HS-27A (cell line): ENCODE data around the gene DMRT2.

ENCODE experiments used
- DNase-seq: peaks from one replicate; pipeline ENCODE4 v3.0.0-alpha.2; 2012; ENCODE audit warnings: low read depth, missing footprints

The DMRT2 gene

DNA sequence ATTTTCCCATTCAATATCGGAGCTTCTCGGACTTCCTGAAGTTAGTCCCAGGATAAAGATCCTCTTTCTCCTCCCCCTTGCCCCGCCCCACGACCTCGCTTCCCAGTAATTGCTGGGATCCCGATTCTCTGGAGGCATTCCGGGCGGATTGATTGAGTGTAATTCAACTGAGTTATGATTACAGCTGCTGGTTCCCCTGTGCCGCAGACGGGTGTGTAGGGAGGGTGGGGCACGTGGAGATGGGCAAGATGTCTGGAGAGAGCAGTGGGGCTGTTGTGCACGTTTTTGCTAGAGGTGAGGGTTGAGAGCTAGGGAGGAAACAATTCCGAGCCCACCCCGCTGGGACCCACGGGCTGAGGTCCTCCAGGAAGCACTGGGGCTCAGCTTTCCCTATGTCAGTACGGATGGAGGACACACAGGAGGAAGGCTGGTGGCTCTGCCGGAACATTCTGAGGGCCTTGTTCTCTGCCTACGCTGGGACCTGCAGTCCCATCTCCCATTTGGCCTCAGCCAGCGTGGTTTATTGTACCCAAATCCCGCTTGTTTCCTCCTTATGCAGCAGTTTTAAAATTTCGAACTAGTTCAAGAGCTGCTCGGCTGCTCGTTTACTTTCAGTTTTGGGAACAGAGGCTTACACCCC is 2.4 kb upstream of the DMRT2 start:
- DNase-seq = no peak

DNA sequence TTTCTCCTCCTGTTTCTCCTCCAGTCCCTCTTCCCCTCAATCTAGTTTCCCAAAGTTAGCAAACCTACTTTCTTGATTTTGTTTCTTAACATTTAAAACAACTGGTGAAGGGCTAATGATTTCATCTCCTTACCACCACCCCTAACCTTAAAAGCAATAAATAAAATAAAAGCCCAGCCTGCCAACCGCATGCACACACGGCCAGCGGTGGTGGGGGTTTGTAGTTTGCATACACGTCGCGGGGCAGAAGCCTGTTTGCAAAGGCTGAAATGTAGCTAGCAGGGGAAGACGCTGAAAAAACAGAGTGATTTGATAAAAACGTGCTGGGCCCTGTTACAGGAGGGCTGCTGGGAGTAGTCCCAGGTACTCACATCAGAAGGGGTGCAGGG is 1.9 kb upstream of the DMRT2 start:
- no peak for DNase-seq

DNA sequence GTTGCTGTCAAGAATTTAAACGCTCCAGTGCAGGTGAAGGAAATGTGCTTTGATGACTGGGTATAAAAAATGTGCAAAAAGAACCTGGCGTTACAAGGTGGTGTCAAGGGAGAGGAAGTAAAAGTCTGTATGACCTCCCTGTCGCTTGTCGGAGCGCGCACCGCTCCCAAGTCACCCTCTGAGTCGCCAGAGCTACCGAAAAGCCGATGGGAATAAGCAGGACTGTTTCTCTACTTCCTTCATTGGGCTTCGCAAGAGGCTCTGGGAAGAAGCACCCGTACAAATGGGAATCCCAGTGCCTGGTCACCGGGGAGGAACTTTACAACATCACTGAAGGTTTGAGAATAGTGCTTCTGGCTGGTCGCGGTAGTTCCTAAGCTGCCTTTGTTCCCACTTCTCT is 1.3 kb upstream of the DMRT2 start:
- no peak for DNase-seq

DNA sequence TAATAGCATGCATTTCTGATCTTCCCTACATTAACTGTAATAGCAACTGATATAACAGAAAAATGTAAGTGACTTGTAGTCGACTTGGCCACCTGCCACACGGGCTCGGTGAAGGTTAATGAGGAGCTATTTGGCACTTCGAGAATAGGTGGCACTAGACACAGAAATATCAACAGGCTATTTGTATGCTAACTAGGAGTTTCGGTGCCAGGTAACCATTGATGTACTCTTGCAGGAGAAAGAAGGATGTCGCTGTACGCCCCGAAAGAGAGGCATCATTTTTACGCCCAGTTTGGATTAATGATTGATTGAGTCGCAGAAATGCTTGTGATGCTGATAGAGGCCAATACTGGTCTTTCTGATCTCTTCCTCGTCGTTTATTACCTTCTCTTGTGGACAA is 516 bp upstream of the DMRT2 start:
- DNase-seq = no peak

DNA sequence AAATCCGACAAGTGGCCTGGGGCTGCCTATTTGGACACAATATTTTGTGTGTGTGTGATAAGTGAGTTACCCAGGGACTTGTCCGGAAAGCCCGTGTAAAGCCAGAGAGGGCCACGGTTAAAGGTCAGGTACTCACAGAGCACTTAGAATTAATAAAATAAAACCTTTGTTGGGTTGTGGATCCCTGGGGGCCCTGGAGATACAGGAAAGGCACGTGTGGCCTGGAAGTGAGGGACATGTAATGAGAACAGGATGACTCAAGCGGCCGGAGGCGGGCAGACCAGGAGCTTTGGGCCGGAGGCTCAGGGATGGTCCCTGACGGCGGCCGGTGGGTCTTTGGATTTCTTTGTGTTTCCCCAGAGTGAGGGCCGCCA is 1.0 kb downstream of the DMRT2 start:
- DNase-seq = no peak

DNA sequence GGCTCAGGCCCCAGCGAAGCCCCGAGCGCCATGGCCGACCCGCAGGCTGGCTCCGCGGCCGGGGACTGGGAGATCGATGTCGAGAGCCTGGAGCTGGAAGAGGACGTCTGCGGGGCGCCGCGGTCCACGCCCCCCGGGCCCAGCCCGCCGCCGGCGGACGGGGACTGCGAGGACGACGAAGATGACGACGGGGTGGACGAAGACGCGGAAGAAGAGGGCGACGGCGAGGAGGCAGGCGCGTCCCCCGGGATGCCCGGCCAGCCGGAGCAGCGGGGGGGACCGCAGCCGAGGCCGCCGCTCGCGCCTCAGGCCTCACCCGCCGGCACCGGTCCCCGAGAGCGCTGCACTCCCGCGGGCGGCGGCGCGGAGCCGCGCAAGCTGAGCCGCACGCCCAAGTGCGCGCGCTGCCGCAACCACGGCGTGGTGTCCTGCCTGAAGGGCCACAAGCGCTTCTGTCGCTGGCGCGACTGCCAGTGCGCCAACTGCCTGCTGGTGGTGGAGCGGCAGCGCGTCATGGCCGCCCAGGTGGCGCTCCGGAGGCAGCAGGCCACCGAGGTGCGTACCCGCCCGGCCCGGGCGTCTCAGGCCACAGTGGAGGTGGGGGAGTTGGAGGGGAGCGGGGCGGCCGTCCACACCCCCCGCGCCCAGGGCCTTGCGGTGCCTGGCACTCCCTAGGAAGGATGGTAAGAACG is 1.6 kb downstream of the DMRT2 start:
- no peak for DNase-seq

DNA sequence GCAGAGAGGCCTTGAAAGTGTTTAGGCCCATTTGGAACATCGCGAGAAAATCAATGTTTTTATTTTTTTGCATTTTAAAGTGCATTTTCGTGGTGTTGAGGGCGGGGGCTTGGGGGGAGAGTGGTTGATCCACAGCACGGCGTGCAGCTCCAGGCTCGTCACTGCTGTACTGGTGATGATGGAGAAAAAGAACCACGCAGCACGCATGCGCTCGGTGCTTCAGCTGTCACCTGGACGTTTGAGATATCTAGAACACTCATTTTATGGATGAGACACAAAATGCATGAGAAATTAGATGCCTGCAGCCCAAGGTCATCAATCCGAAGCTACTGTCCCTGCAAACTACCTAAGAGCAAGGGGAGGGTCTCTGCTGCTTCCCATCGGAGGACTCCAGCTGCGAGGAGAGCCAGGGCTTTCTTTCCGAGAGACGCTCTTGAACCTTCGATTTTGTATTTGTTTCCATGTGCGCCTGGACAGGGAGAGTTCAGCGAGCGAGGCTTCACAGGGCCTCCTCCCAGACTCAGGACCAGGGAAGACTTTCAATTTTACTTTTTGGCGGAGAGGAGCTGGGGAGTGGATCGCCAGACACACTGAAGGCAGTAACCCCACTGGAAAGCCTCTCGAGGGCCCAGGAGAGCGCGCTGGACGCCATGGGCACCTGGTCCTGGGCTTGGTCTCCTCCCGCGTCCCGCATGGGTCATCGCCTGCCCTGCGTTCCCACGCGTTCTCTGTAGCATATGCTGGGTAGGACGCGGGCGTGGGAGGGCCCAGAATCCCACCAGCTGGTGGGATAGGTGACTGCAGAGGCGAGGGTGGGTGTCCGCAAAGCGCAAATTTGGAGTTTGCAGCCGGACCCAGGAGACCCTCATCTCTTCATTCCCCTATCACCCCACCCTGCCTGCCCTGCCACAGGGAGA is 2.5 kb downstream of the DMRT2 start:
- DNase-seq = no peak

DNA sequence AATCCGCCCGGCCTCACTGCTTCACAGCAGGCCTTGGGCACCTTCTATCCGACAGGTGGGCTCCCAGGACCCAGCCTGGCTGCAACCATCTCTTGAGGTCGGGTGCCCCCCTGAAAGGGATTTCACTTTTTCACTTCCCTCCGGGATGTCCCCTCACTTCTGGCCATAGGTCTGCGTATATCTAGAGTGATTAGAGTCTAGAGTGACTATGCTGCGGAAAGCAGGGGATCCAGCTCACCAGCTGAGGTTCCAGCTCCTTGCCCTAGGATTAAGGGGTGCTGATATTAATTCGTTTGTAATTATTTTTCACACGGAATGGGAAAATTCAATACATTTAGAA is 3.1 kb downstream of the DMRT2 start:
- DNase-seq = no peak

DNA sequence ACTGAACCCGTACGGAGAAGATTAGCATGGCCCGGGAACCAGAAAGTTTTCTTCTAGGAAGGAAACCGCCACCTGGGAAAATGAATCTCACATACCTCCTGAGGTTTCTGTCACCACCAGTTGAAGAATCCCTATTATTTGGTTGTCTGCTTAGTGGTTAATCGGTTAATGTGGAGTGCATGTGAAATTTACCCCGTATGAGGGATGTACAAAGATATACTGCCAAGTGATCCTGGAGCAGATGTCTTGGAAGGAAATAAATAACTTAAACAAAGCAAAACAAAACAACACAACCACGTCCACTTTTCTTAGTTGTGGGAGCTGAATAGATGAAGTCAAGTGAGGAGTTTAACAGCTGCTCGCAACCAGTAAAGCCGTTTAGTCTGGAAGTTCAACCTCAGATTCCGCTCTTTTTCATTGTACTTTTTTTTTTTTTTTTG is 3.8 kb downstream of the DMRT2 start:
- no peak for DNase-seq

DNA sequence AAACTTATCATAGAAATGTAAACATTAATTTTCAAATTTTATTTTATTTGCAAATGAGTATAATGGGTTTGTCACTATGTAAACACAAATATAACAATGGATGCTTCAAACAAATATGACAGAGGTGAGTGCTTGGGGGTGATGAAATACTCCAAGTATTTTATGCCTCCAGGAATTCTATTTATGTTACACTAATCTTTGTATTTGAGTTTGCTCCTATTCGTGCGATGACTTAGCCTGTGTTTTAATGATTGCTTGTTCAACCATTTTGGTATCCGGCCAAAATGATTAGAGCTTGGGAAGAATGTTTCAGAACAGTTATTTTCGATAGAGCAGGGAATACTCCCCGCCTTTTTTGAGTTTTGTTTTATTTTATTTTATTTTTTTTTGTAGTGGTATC is 5.0 kb downstream of the DMRT2 start:
- DNase-seq = no peak

DNA sequence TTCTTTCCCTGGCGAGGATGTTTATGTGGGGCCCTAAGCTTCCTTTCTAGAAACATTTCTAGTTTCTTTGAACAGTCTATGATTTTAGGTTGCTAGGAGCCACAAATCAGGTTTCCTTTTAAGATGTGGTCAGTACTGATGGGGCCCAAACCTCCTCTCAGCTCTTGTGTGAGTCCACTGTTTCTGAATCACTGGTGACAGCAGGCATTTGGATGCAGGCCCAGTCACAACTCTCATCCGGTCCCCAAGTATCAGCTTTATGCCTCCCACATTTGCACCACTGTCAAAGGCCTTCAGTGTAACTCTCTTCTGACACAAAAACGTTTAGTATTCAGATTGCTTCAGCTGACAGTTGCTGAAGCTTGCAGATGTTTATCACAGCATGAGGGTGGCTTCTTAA is 7.8 kb downstream of the DMRT2 start:
- no peak for DNase-seq

DNA sequence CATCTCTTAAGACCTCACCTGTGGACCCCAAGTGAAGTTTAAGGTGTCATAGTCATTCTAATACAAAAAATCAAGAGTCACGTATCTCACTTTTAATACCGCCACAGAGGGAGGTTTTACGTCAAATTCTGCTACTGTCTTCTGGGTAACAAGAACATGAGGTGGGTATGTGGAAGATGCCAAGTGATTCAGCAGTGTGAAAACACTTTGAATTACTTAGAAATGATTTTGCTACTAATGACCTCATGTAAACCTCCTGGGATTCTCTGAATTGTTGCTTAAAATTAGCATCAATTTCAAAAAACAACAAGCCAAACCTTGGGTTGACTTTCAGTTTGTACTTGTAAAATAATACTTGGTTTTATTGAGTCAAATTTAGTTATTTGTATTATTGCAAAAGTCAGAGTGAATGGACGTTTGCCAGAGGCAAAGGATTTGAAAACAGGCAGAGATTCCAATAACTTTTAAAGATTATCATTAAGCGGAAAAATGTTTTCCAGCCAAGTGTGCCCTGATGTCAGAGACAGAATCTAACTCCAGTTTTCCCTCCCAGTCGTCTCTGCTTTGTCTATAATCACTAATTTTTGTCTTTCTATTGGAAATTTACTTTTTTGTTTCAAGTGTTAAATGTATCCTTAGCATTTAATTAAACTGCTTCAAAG is 8.8 kb downstream of the DMRT2 start:
- no peak for DNase-seq

DNA sequence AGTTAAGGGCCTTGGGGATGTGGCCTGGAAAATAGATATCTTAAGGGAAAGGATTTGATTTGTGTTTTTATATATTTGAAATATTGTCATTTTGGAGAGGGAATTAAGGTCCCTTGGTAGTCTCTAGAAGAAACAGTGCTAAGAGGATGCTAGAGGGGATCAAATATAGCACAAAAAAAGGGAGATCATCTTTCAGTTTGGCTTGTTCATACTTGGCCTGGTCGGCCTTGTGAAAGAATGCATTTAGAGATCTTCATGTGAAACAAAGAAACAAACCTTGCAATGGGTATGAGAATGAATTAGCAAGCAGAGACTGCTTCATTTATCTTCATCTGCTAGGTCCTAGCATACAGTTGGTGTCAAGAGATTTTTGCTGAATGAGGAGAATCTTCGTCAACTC is 15.0 kb downstream of the DMRT2 start:
- DNase-seq = no peak

DNA sequence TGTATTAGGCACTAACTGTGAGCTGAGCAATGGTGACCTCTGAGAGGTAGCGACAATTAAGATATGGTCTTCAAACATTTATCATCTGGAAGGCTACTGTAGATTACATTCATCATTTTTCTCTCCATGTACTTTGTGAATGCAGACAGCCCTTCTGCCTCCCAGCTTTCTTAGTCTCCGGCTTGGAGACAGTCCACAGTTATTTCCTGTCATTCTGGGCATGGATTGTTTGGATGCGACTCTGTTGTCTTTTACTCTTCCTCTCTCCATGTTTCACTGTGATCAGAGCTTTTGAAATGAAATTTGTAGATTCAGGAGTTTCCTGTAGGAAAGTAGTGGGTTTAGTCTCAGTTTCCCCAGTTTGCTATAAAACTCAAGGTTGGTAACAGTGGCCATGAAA is 20.5 kb downstream of the DMRT2 start:
- no peak for DNase-seq

DNA sequence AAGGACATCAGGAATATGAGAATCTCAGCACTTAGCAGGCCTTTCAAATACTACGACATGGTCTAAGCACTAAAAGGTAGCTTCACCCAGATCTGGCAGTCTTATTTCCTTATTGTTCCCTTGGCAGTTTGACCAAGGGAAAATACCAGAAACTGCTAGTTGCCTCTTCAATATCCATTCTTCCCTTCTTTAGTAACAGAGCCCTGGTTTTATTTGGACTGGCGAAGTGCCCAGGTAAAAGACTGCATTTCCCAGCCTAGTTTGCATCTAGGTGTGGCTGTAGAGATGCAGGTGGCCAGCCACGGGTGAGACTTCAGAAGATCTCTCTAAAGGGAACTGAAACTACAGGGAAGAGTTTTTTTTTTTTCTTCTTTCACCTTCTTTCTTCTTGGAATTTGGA is 21.6 kb downstream of the DMRT2 start:
- DNase-seq = no peak

DNA sequence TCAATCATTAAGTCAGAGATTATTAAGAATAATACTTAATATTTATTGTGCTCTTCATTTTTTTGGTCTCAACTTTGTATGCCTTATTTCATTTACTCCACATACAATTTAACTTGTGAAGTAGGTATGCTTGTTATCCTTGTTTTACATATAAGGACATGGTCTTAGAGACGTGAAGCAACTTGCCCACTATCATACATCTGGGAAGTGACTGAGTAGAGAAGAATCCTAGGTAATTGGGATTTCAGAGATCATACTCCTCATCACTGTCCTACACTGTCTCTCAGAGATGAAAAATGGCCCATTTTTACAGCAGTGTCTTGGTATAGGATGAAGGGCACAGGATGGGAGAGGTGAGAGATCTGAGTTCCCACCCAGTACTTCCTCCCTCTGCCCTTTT is 23.3 kb downstream of the DMRT2 start:
- DNase-seq = no peak

DNA sequence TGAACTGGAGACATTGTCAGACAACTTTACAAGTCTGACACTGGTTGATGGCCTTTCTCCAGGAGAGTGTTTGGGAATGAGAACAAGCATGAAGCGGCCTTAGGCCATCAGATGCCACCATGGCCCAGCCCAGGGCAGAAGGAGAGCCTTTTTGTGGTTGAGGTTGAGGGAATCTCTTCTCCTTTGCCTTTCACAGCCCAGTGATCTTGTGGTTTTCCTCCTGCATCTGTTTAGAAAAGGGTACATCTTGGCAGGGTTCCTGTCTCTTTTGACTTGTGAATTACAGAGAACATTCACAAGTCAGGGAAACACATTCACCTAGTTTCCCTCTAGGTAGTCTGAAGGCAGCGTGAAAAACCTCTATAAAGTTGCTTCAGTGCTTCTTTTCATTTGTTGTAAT is 27.5 kb downstream of the DMRT2 start:
- no peak for DNase-seq

DNA sequence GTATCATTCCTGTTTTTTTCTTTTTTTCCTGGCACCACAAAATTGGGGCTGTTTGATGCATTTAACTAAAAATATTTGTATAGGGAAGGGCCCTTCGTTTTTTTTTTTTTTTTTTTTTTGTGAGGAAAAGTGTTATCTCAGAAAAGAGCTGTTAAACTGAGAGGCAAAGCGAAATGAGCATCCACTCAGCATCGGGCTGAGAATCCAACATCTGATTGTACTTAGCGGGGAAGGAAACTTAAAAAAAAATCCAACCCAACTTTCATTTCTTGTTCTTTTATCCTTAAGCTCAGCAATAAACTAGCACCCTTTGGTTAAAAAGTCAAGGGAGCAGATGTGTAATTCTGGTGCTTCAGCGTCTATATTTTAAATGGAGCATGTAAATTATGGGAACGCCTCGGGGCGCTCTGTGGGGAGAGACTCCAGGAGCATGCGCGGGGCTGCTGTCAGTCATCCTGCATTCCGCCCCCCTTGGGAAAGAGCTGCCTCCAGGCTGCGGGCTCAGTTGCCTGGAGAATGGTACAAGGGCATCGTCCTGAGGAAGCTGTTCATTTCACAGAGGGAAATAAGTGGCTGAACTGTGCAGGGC is 33.3 kb downstream of the DMRT2 start:
- no peak for DNase-seq

DNA sequence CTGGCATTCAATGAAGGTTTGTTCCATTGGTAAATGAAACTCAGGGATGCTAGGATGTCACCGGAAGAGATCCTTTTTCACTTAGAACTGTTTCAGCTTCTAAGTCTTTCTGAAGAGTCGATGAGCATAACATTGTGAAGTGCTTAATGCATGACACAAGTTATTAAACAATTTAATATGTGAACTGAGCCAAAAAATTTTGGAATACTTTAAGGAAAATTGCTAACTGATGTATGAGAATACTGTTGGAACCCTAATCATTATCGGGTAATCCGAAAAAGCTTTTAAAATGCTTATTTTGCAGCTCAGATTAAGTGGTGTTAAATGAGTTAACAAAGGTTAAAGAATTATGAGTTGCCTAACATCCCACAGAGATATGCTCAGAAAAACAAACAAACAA is 34.9 kb downstream of the DMRT2 start:
- DNase-seq = no peak

DNA sequence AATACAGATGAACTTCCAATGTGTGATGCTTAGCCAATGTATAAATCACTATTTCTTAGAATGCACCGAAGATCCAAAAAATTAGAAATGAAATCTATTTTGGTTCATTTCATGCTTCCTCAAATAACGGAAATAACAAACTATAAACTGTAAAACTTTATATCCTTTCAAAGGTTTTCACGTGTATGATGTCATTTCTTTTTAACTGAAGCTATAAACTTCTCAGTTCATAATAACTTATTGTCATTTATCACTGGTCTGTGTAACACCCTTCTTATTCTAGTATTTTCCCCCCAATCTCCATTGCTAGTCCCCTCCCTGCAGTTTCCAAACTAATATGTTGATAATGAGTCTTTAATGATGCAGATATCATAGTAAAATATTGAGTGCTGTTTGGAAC is 36.4 kb downstream of the DMRT2 start:
- DNase-seq = no peak

DNA sequence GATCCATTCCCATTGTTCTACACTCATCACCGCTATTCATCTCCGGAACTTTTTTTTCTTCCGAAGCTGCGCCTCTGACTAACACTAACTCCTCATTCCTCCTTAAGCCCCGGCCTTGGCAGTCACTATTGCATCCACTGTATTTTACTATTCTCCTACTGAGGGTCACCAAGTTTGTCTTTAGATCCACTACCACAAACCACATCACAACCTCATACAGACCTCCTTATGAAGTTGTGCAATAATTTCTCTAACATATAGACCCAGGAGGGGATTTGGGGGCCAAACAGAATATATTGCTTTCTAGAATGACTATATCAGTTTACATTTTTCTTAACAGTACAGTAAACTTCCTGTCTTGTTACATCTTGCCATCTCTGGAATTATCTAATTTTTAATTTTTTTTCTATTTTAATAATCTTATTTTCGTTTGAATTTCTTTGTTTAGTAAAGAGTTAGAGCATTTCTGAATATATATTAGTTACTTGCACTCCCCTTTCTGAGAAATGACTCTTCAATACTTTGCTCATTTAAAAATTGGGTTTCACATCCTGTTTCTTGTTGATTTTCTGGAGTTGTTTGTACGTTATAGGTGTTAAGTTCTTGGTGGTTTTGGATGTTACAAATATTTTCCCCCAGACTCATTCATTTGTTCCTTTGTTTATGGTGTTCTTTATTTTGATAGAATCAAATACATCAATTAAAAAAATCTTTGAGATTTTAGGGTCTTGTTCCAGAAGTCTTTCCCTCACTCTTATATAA is 37.1 kb downstream of the DMRT2 start:
- DNase-seq = no peak

DNA sequence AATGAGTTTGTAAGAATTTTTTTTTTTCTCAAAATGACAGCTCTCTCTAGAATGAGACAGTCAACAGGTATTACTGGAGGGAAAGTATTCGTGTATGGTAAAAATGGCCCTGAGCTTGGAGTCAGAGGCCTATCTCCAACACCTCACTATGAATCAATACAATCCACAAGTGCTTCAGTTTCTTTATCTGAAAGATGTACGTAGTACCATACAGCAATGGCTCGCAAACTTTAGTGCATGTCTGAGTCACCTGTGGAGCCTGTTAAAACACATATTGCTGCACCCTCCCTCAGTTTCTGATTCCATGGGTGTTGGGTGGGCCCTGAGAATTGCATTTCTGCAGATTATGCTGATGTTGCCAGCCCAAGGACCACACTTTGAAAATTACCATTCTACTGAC is 44.6 kb downstream of the DMRT2 start:
- DNase-seq = no peak
